IgD-negative memory B cell (primary cell): ENCODE measurements around the gene MAMDC4. TPM values are rescaled to one million over a fixed set of nuclear protein-coding genes. Genes with fewer than 3 reads are reported as not detected.

ENCODE experiments used
- H3K27ac Mint-ChIP-seq, 3 donors: one replicate each; pipeline ENCODE4 v1.8.0; 2020 to 2022; ENCODE audit warnings: mild to moderate bottlenecking in 3 of 3, mixed read lengths in 3 of 3, moderate library complexity in 1 of 3
- H3K27me3 Mint-ChIP-seq: one replicate; pipeline ENCODE4 v1.8.0; 2021; ENCODE audit warnings: mixed read lengths
- H3K36me3 Mint-ChIP-seq: one replicate; pipeline ENCODE4 v1.8.0; 2020; ENCODE audit warnings: mild to moderate bottlenecking, mixed read lengths
- H3K4me1 Mint-ChIP-seq, 3 donors: one replicate each; pipeline ENCODE4 v1.8.0; 2020 to 2022; ENCODE audit warnings: mixed read lengths in 3 of 3, mild to moderate bottlenecking in 1 of 3
- H3K4me3 Mint-ChIP-seq, 4 donors: one replicate each; pipeline ENCODE4 v1.8.0; 2020 to 2022; ENCODE audit warnings: mild to moderate bottlenecking in 4 of 4, mixed read lengths in 4 of 4, moderate library complexity in 3 of 4
- H3K9me3 Mint-ChIP-seq, 3 donors: one replicate each; pipeline ENCODE4 v1.8.0; 2020 to 2021; ENCODE audit warnings: mixed read lengths in 3 of 3, mild to moderate bottlenecking in 1 of 3
- polyA plus RNA-seq: library from polyadenylated mRNA; unstranded; fragments of 300-500 nt; fragmentation: Illumina TruSeq; gene quantifications from one replicate; pipeline ENCODE4 v1.2.3, GENCODE V29; 2021

Gene MAMDC4
- polyA plus RNA-seq, 1 donor from 2014 or later, result 0.11 TPM

- peaks cover 13 to 17% (median 13%) of the 10 kb centered on the region in 3 donors for H3K4me1 Mint-ChIP-seq
- no peaks in the 10 kb centered on the region for H3K9me3 Mint-ChIP-seq
- no peaks in the 10 kb centered on the region for H3K27me3 Mint-ChIP-seq
- no peaks in the 10 kb centered on the region for H3K36me3 Mint-ChIP-seq
- no peak overlapping the region for H3K27ac Mint-ChIP-seq
- peak overlapping the region in 2 of 4 donors; percentile 17 to 39 for H3K4me3 Mint-ChIP-seq
Observed at GRCh38 chr9:136890661-136891060, 38.5 kb downstream of the MAMDC4 start.

GRCh38 chr9:136896027-136896426, 43.9 kb downstream of the MAMDC4 start:
- Mint-ChIP-seq H3K4me1 (peaks cover 21 to 28% (median 25%) of the 10 kb centered on the region in 3 donors), H3K9me3 (no peaks in the 10 kb centered on the region), H3K27ac (no peak overlapping the region), H3K27me3 (no peaks in the 10 kb centered on the region), H3K36me3 (peaks cover 3% of the 10 kb centered on the region), H3K4me3 (no peak overlapping the region)

DNA sequence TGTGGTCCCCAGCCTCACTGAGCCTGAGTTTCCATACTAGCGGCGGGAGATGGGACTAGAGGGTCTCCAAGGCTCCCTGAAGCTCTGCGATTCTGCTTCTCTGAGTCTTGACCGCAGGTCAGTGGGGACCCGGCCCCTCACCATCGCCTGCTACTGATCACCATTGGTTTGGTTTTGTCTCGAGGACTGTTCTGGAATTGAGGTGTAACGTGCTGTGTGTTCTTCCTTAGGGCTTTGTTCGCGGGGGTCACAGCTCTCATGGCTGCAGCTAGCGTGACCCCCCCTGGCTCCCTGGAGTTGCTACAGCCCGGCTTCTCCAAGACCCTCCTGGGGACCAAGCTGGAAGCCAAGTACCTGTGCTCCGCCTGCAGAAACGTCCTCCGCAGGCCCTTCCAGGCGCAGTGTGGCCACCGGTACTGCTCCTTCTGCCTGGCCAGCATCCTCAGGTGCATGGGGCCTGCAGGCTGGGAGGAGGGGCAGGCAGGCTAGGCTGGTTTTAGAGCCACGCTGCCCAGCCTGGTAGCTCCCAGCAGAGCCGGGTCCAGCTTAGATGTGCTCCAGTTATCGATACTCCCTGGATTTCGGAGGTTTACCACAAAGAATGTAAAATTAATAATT, 46.4 kb downstream of the MAMDC4 start:
- Mint-ChIP-seq H3K27me3 (no peaks in the 10 kb centered on the region), H3K4me3 (peak overlapping the region in 1 of 4 donors; percentile 45), H3K36me3 (peaks cover 5% of the 10 kb centered on the region), H3K9me3 (no peaks in the 10 kb centered on the region), H3K27ac (peak overlapping the region in 2 of 3 donors; percentile 10 to 76), H3K4me1 (peaks cover 31 to 45% (median 37%) of the 10 kb centered on the region in 3 donors)

GRCh38 chr9:136899196-136899595, 47.0 kb downstream of the MAMDC4 start:
- peaks cover 31 to 45% (median 36%) of the 10 kb centered on the region in 3 donors for H3K4me1 Mint-ChIP-seq
- H3K4me3 Mint-ChIP-seq, result peak overlapping the region in 3 of 4 donors; percentile 8 to 46 (median 33)
- no peaks in the 10 kb centered on the region for H3K27me3 Mint-ChIP-seq
- H3K27ac Mint-ChIP-seq, result peak overlapping the region; percentile 76 to 93 (median 76)
- no peaks in the 10 kb centered on the region for H3K9me3 Mint-ChIP-seq
- peaks cover 5% of the 10 kb centered on the region for H3K36me3 Mint-ChIP-seq

GRCh38 chr9:136900556-136900955, 48.4 kb downstream of the MAMDC4 start:
- H3K9me3 Mint-ChIP-seq, result no peaks in the 10 kb centered on the region
- no peaks in the 10 kb centered on the region for H3K27me3 Mint-ChIP-seq
- H3K4me1 Mint-ChIP-seq, result peaks cover 35 to 49% (median 36%) of the 10 kb centered on the region in 3 donors
- peak overlapping the region; percentile 64 to 97 (median 76) for H3K27ac Mint-ChIP-seq
- peak overlapping the region in 1 of 4 donors; percentile 63 for H3K4me3 Mint-ChIP-seq
- H3K36me3 Mint-ChIP-seq, result peaks cover 8% of the 10 kb centered on the region

- H3K4me3 Mint-ChIP-seq, result peak overlapping the region in 3 of 4 donors; percentile 51 to 91 (median 87)
- no peaks in the 10 kb centered on the region for H3K27me3 Mint-ChIP-seq
- H3K36me3 Mint-ChIP-seq, result peaks cover 8% of the 10 kb centered on the region
- no peaks in the 10 kb centered on the region for H3K9me3 Mint-ChIP-seq
- peaks cover 35 to 49% (median 36%) of the 10 kb centered on the region in 3 donors for H3K4me1 Mint-ChIP-seq
- H3K27ac Mint-ChIP-seq, result peak overlapping the region; percentile 92 to 99 (median 97)
Observed at GRCh38 chr9:136900988-136901515, 48.9 kb downstream of the MAMDC4 start.

GRCh38 chr9:136901516-136902258, 49.5 kb downstream of the MAMDC4 start:
- H3K4me1 Mint-ChIP-seq, result peaks cover 35 to 50% (median 36%) of the 10 kb centered on the region in 3 donors
- no peaks in the 10 kb centered on the region for H3K9me3 Mint-ChIP-seq
- no peaks in the 10 kb centered on the region for H3K27me3 Mint-ChIP-seq
- H3K36me3 Mint-ChIP-seq, result peaks cover 8% of the 10 kb centered on the region
- peak overlapping the region; percentile 51 to 91 (median 78) for H3K4me3 Mint-ChIP-seq
- H3K27ac Mint-ChIP-seq, result peak overlapping the region; percentile 92 to 99 (median 97)

DNA sequence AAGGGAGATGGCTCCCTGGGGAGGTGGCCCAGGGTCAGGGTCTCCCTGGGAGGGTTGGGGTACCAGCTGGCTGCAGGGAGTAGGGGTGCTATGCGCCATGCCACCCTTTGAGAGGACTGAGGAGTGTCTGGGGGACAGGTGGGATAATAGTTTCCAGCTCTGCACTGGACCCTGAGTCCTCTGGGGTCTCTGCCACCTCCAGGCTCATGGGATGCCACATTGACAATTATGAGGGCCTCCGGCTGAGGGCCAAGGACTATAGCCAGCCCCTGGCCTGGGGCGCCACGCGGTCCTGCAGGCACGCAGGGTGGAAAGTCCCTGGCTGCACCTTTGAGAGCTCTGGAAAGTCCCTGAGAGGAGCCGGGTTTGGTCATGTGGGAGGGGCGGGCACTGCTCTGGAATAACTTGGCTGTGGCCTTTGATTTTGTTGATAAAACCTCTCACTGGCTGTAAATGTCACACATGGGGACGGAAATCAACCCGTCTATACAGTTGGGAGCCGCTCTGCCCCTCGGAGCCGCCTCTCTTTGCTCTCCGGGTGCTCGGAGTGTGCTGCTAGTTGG, 50.2 kb downstream of the MAMDC4 start:
- no peaks in the 10 kb centered on the region for H3K9me3 Mint-ChIP-seq
- peak overlapping the region; percentile 51 to 91 (median 76) for H3K4me3 Mint-ChIP-seq
- H3K27me3 Mint-ChIP-seq, result no peaks in the 10 kb centered on the region
- peaks cover 31 to 46% (median 35%) of the 10 kb centered on the region in 3 donors for H3K4me1 Mint-ChIP-seq
- peaks cover 9% of the 10 kb centered on the region for H3K36me3 Mint-ChIP-seq
- H3K27ac Mint-ChIP-seq, result peak overlapping the region; percentile 92 to 99 (median 97)

- Mint-ChIP-seq H3K9me3 (no peaks in the 10 kb centered on the region), H3K27ac (peak overlapping the region; percentile 92 to 99 (median 97)), H3K4me3 (peak overlapping the region in 2 of 4 donors; percentile 51 to 74), H3K36me3 (peaks cover 9% of the 10 kb centered on the region), H3K27me3 (no peaks in the 10 kb centered on the region), H3K4me1 (peaks cover 31 to 46% (median 34%) of the 10 kb centered on the region in 3 donors)
Observed at GRCh38 chr9:136903041-136903554, 51.0 kb downstream of the MAMDC4 start.

GRCh38 chr9:136906266-136906665, 54.1 kb downstream of the MAMDC4 start:
- Mint-ChIP-seq H3K4me1 (peaks cover 15 to 28% (median 16%) of the 10 kb centered on the region in 3 donors), H3K4me3 (peak overlapping the region in 1 of 4 donors; percentile 20), H3K36me3 (peaks cover 9% of the 10 kb centered on the region), H3K27me3 (no peaks in the 10 kb centered on the region), H3K27ac (peak overlapping the region in 1 of 3 donors; percentile 67), H3K9me3 (no peaks in the 10 kb centered on the region)

- H3K27me3 Mint-ChIP-seq, result no peaks in the 10 kb centered on the region
- H3K36me3 Mint-ChIP-seq, result peaks cover 7% of the 10 kb centered on the region
- peak overlapping the region in 1 of 4 donors; percentile 20 for H3K4me3 Mint-ChIP-seq
- H3K4me1 Mint-ChIP-seq, result peaks cover 8 to 18% (median 9%) of the 10 kb centered on the region in 3 donors
- peak overlapping the region in 1 of 3 donors; percentile 67 for H3K27ac Mint-ChIP-seq
- H3K9me3 Mint-ChIP-seq, result no peaks in the 10 kb centered on the region
Observed at GRCh38 chr9:136907011-136907914, 55.1 kb downstream of the MAMDC4 start.
